SK-N-SH (cell line): ENCODE results near the gene CLEC9A.

Experiments
- CHD2 ChIP-seq: fragments of 150-350 bp; IDR thresholded peaks from 2 replicates; pipeline ENCODE4 v1.6.1; 2018; ENCODE audit warnings: low read length; ENCODE audit not compliant: partially characterized antibody
- POLR2AphosphoS5 ChIP-seq: IDR thresholded peaks from 2 replicates; pipeline ENCODE4 v1.6.1; 2012; ENCODE audit warnings: low read depth, low read length
- RAD21 ChIP-seq: IDR thresholded peaks from 2 replicates; pipeline ENCODE4 v1.6.1; 2012; ENCODE audit warnings: mild to moderate bottlenecking, low read length
- RFX5 ChIP-seq: IDR thresholded peaks from 2 replicates; pipeline ENCODE4 v1.6.1; 2012; ENCODE audit warnings: mild to moderate bottlenecking, improper control_type of control experiment, low read length
- RXRA ChIP-seq: IDR thresholded peaks from 2 replicates; pipeline ENCODE4 v1.4.0; 2012; ENCODE audit warnings: low read depth, mild to moderate bottlenecking, borderline replicate concordance
- SIN3A ChIP-seq: IDR thresholded peaks from 2 replicates; pipeline ENCODE4 v1.6.1; 2012; ENCODE audit warnings: low read depth, mild to moderate bottlenecking, low read length, moderate library complexity, borderline replicate concordance
- TF ChIP-seq, protein P1 (sequence below): fragments of 200-600 bp; sonication (generic); IDR thresholded peaks from 2 replicates; pipeline ENCODE4 v1.6.1; 2017; ENCODE audit warnings: antibody characterized with exemption, mild to moderate bottlenecking, moderate library complexity
- TF ChIP-seq, protein P2 (sequence below): IDR thresholded peaks from 2 replicates; pipeline ENCODE4 v1.4.0; 2012; ENCODE audit warnings: low read depth, borderline replicate concordance
- TF ChIP-seq, protein P3 (sequence below): fragments of 150-350 bp; IDR thresholded peaks from 2 replicates; pipeline ENCODE4 v1.6.1; 2017; ENCODE audit warnings: antibody characterized with exemption, low read length, low read depth, borderline replicate concordance
- TF ChIP-seq, protein P4 (sequence below): IDR thresholded peaks from 2 replicates; pipeline ENCODE4 v1.4.0; 2012; ENCODE audit warnings: low read depth

DNA sequence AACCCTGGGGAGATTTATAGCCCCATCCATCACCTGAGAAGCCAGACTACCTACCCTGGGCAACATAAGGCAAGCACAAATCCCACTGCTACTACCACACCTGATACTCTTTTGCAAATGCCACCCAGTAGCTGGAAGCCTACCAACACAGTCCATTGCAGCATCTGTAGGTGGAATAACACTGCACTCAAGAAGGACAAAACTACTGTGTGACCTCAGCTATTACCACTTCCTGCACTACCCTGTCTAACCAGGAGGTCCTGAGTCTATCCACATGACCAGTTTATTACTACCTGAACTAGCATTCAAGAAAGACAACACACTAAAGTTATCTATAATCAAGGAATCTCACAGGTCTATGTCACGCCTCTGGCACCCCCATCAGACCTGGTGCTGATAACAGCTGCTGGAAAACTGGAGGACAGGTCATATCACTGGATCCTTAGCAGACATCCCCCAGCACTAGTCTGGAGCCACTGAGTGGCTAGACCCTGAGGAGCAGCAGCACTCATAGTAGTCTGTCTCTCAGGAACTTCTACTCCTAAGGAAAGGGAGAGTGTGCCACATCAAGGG lies 71.3 kb downstream of the CLEC9A start:
- TF ChIP-seq, protein P1, sequence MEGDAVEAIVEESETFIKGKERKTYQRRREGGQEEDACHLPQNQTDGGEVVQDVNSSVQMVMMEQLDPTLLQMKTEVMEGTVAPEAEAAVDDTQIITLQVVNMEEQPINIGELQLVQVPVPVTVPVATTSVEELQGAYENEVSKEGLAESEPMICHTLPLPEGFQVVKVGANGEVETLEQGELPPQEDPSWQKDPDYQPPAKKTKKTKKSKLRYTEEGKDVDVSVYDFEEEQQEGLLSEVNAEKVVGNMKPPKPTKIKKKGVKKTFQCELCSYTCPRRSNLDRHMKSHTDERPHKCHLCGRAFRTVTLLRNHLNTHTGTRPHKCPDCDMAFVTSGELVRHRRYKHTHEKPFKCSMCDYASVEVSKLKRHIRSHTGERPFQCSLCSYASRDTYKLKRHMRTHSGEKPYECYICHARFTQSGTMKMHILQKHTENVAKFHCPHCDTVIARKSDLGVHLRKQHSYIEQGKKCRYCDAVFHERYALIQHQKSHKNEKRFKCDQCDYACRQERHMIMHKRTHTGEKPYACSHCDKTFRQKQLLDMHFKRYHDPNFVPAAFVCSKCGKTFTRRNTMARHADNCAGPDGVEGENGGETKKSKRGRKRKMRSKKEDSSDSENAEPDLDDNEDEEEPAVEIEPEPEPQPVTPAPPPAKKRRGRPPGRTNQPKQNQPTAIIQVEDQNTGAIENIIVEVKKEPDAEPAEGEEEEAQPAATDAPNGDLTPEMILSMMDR = no peak
- TF ChIP-seq, protein P2, sequence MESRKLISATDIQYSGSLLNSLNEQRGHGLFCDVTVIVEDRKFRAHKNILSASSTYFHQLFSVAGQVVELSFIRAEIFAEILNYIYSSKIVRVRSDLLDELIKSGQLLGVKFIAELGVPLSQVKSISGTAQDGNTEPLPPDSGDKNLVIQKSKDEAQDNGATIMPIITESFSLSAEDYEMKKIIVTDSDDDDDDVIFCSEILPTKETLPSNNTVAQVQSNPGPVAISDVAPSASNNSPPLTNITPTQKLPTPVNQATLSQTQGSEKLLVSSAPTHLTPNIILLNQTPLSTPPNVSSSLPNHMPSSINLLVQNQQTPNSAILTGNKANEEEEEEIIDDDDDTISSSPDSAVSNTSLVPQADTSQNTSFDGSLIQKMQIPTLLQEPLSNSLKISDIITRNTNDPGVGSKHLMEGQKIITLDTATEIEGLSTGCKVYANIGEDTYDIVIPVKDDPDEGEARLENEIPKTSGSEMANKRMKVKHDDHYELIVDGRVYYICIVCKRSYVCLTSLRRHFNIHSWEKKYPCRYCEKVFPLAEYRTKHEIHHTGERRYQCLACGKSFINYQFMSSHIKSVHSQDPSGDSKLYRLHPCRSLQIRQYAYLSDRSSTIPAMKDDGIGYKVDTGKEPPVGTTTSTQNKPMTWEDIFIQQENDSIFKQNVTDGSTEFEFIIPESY = no peak
- TF ChIP-seq, protein P3, sequence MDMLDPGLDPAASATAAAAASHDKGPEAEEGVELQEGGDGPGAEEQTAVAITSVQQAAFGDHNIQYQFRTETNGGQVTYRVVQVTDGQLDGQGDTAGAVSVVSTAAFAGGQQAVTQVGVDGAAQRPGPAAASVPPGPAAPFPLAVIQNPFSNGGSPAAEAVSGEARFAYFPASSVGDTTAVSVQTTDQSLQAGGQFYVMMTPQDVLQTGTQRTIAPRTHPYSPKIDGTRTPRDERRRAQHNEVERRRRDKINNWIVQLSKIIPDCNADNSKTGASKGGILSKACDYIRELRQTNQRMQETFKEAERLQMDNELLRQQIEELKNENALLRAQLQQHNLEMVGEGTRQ = no peak
- TF ChIP-seq POLR2AphosphoS5 = no peak
- no peak for TF ChIP-seq CHD2
- no peak for TF ChIP-seq SIN3A
- TF ChIP-seq, protein P4, sequence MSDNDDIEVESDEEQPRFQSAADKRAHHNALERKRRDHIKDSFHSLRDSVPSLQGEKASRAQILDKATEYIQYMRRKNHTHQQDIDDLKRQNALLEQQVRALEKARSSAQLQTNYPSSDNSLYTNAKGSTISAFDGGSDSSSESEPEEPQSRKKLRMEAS = no peak
- no peak for TF ChIP-seq RXRA
- no peak for TF ChIP-seq RFX5
- no peak for TF ChIP-seq RAD21
